Spleen (tissue), 11 donors: ENCODE results near the gene PLCB2. TPM values are rescaled to one million over a fixed set of nuclear protein-coding genes. Genes with fewer than 3 reads are reported as not detected.

ENCODE experiments used
- DNase-seq: peaks from one replicate; pipeline ENCODE4 v3.0.0-alpha.2; 2020
- H3K27ac ChIP-seq, 8 donors: fragments of 200-600 bp; sonication (generic) in 7 of 8; 1 replicate in 4 of 8; 2 replicates in 4 of 8; pipeline versions ENCODE4 v1.5.0 to v1.8.0; 2016 to 2021; ENCODE audit warnings: inconsistent platforms in 4 of 8, mild to moderate bottlenecking in 4 of 8, moderate library complexity in 1 of 8
- H3K27me3 ChIP-seq, 7 donors: fragments of 200-600 bp; sonication (generic) in 6 of 7; replicated peaks in 1 of 7; 1 replicate in 4 of 7; 2 replicates in 3 of 7; pipeline versions ENCODE4 v1.5.0 to v1.8.0; 2016 to 2021; ENCODE audit warnings: inconsistent platforms in 3 of 7, mild to moderate bottlenecking in 1 of 7
- H3K36me3 ChIP-seq, 6 donors: fragments of 200-600 bp; sonication (generic) in 5 of 6; 1 replicate in 4 of 6; 2 replicates in 2 of 6; pipeline versions ENCODE4 v1.5.0 to v1.8.0; 2016 to 2021; ENCODE audit warnings: inconsistent platforms in 2 of 6
- H3K4me1 ChIP-seq, 6 donors: fragments of 200-600 bp; sonication (generic) in 5 of 6; 1 replicate in 3 of 6; 2 replicates in 3 of 6; pipeline versions ENCODE4 v1.5.0 to v1.8.0; 2016 to 2021; ENCODE audit warnings: inconsistent platforms in 3 of 6
- H3K4me3 ChIP-seq, 8 donors: fragments of 200-600 bp; sonication (generic) in 7 of 8; 1 replicate in 4 of 8; 2 replicates in 4 of 8; pipeline versions ENCODE4 v1.5.0 to v1.8.0; 2016 to 2021; ENCODE audit warnings: inconsistent platforms in 4 of 8, mild to moderate bottlenecking in 4 of 8, moderate library complexity in 2 of 8
- H3K9me3 ChIP-seq, 8 donors: fragments of 200-600 bp; sonication (generic) in 7 of 8; 1 replicate in 4 of 8; 2 replicates in 4 of 8; pipeline versions ENCODE4 v1.5.0 to v1.8.0; 2016 to 2021; ENCODE audit warnings: inconsistent platforms in 4 of 8
- CTCF ChIP-seq, 11 experiments: fragments of 200-600 bp in 7 of 11; fragments of 450-650 bp in 4 of 11; sonication (generic) in 4 of 11; IDR thresholded peaks in 8 of 11; conservative IDR thresholded peaks in 3 of 11; 1 replicate in 7 of 11; 2 replicates in 4 of 11; pipeline versions ENCODE4 v1.4.0 to v1.8.0; 2016 to 2021; ENCODE audit warnings: antibody characterized with exemption in 11 of 11, inconsistent platforms in 4 of 11, mild to moderate bottlenecking in 1 of 11
- POLR2A ChIP-seq, 3 donors: fragments of 450-650 bp; IDR thresholded peaks; one replicate each; pipeline ENCODE4 v1.5.1; 2017; ENCODE audit warnings: antibody characterized with exemption in 3 of 3, mild to moderate bottlenecking in 1 of 3
- POLR2AphosphoS5 ChIP-seq, 3 donors: sonication (generic); formaldehyde crosslinking; IDR thresholded peaks; one replicate each; pipeline ENCODE4 v1.5.1; 2017; ENCODE audit warnings: antibody characterized with exemption in 3 of 3
- WGBS, 5 donors: extraction: QIAGEN DNeasy Blood & Tissue Kit in 3 of 5; methylation state at CpG; one replicate each; pipeline versions ENCODE4 v1.1.5 to v1.1.7; 2013 to 2018; 5-methylcytosine and 5-hydroxymethylcytosine counted together
- intact Hi-C: fragments of 100-400 bp; cut with DNase I; formaldehyde crosslinking; loops from one replicate; pipeline ENCODE4 v1.15.0; 2023; ENCODE audit warnings: low total_unique reads
- polyA plus RNA-seq, 3 donors: library from polyadenylated mRNA; stranded (reverse); fragments of 200-250 nt; gene quantifications; one replicate each; pipeline ENCODE4 v1.2.1, GENCODE V29; 2013
- total RNA-seq, 7 donors: library from RNA; depleted of rRNA in 3 of 7; stranded (reverse); fragments of >200 nt in 3 of 7; fragmentation: NEBNext Ultra II Directional in 4 of 7; extraction: Animal tissue kit (Norgen Biotek cat#: 25700) in 4 of 7; gene quantifications; one replicate each; pipeline versions ENCODE4 v1.1.0 to v1.2.1, GENCODE V29; 2016 to 2021
- donor health status: healthy with polysubstance abuse.
- donor health status: DM: no; HTN: no; CAD: no; lungs with moderate emphysema.
- donor health status: DM: no; HTN: no; CAD: no.
- donor health status: Bipolar disorder and iron deficiency.
- donor health status: healthy.
- donor health status: DM: no; HTN: no; CAD: no.
- donor health status: DM: yes; HTN: yes; CAD: no.

PLCB2 gene
- total and polyA plus RNA-seq, 10 donors: 63.8 to 247 (median 187) TPM

- TF ChIP-seq CTCF (IDR thresholded peaks at IDR 0.05 in 8 of 11, conservative IDR thresholded peaks at IDR 0.05 in 3 of 11) (no peak), POLR2AphosphoS5 (IDR thresholded peaks at IDR 0.05) (no peak), POLR2A (IDR thresholded peaks at IDR 0.05) (no peak)
- WGBS, 5 donors: 85 to 97% (median 95%) methylated on average over 8 to 20 of the region's 20 CpGs
- H3K4me3 ChIP-seq: no peak overlapping the region
- H3K36me3 ChIP-seq: no peaks in the 10 kb centered on the region
- no peaks in the 10 kb centered on the region for H3K4me1 ChIP-seq
- intact Hi-C loops: no loop called here
- no peaks in the 10 kb centered on the region for H3K27me3 ChIP-seq
- H3K27ac ChIP-seq: no peak overlapping the region
- DNase-seq: no peak
- H3K9me3 ChIP-seq: no peaks in the 10 kb centered on the region
Measured at GRCh38 chr15:40265875-40266274, 41.9 kb downstream of the PLCB2 start.

DNA sequence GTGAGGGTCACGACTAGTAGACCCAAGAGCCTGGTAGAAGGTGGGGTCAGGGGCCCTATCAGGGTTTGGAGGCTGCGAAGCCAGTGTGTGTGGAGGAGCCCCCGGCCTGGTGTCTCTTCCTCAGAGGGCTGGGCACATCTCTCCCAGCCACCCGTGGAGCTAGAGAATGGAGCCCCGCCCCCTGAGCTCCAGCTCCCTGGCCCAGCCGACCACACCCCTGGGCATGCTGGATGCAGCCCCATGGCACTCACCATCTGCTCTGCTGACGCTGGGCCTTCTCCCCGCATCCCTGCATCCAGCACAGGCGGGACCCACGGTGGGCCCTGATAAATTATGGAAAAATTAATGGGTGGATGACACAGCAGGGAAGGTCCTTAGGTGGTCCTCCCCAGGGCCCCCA is 42.4 kb downstream of the PLCB2 start:
- no peaks in the 10 kb centered on the region for H3K4me1 ChIP-seq
- intact Hi-C loops: no loop called here
- H3K36me3 ChIP-seq: no peaks in the 10 kb centered on the region
- no peaks in the 10 kb centered on the region for H3K27me3 ChIP-seq
- TF ChIP-seq CTCF (IDR thresholded peaks at IDR 0.05 in 8 of 11, conservative IDR thresholded peaks at IDR 0.05 in 3 of 11) (no peak), POLR2A (IDR thresholded peaks at IDR 0.05) (no peak), POLR2AphosphoS5 (IDR thresholded peaks at IDR 0.05) (no peak)
- DNase-seq: no peak
- no peaks in the 10 kb centered on the region for H3K9me3 ChIP-seq
- no peak overlapping the region for H3K27ac ChIP-seq
- WGBS, 5 donors: 80 to 91% (median 86%) methylated on average over 1 to 10 of the region's 10 CpGs
- H3K4me3 ChIP-seq: no peak overlapping the region

DNA sequence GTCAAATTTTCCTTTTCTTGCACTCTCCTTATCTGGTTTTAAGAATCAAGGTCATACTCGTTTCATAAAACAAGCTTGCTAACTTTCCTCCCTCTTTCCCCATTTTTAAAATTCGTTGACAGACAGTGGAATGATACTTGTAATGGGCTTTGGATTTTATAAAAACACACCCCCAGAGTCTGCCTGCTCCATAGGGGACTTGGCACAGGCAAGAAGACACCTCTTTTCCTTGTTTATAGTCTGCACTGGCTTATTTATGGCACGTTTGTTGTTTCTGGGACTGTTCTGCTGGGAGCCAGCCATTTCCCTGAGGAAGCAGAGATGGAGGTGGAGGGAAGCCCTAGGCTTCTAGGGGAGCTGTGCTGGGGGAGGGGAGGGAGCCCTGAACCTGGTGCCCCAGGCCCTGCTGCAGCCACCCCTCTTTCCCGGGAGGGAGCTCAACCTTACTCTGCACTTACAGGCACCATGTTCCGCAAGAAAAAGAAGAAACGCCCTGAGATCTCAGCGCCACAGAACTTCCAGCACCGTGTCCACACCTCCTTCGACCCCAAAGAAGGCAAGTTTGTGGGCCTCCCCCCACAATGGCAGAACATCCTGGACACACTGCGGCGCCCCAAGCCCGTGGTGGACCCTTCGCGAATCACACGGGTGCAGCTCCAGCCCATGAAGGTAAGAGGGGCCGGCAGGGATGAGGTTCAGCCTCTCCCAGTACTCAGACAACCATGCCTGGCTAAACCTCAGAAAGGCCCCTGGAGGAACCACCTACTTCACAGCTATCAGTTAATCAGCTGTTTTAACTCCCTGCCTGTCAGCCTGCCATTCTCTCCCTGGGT is 43.2 kb downstream of the PLCB2 start:
- Histone ChIP-seq H3K36me3 (no peaks in the 10 kb centered on the region), H3K4me1 (no peaks in the 10 kb centered on the region), H3K4me3 (no peak overlapping the region), H3K27ac (no peak overlapping the region), H3K27me3 (no peaks in the 10 kb centered on the region), H3K9me3 (no peaks in the 10 kb centered on the region)
- intact Hi-C loops: no loop called here
- TF ChIP-seq CTCF (IDR thresholded peaks at IDR 0.05 in 8 of 11, conservative IDR thresholded peaks at IDR 0.05 in 3 of 11) (no peak), POLR2AphosphoS5 (IDR thresholded peaks at IDR 0.05) (no peak), POLR2A (IDR thresholded peaks at IDR 0.05) (no peak)
- whole genome bisulfite sequencing, 5 donors: 82 to 91% (median 85%) methylated on average over 15 to 16 of the region's 16 CpGs
- no peak for DNase-seq

DNA sequence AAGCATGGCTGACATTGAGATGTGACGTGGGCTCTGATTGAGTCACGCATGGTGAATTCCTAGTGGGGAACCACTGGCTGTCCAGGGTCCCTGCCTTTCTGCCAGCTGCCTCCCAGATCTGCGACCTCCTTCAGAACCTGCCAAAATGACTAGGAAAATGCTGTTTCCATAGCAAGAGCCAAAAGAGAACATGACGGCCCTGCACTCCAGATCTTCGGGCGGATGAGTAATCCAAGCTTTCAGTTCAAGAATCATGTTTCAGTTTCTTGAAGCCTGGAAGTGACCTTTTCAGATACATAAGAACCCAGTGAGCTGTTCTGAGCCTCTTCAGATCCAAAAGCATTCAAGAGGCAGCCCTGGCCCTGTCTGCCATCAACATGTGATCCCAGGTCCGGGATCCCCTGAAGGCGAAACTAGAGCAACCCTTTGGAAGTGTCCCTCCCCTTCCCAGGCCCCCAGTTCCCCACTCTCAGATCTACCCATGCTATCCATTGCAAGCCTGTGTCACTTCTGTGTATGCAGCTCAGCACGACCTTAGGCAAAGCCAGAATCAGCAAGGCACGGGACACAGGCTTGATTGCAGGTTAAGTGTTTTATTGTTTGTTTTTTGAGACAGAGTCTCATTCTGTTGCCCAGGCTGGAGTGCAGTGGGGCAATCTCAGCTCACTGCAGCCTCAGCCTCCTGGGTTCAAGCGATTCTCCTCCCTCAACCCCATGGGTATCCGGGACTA is 44.5 kb downstream of the PLCB2 start:
- 75 to 92% (median 88%) methylated on average over 12 of the region's 12 CpGs for WGBS, 5 donors
- Histone ChIP-seq H3K4me1 (no peaks in the 10 kb centered on the region), H3K27me3 (peaks cover 0 to 10% (median 0%) of the 10 kb centered on the region in 7 donors), H3K4me3 (no peak overlapping the region), H3K27ac (no peak overlapping the region), H3K36me3 (no peaks in the 10 kb centered on the region), H3K9me3 (no peaks in the 10 kb centered on the region)
- TF ChIP-seq POLR2AphosphoS5 (IDR thresholded peaks at IDR 0.05) (no peak), CTCF (IDR thresholded peaks at IDR 0.05 in 8 of 11, conservative IDR thresholded peaks at IDR 0.05 in 3 of 11) (no peak), POLR2A (IDR thresholded peaks at IDR 0.05) (no peak)
- intact Hi-C loops: no loop called here
- no peak for DNase-seq
